Activated T-helper 17 cell treated with anti-CD3 and anti-CD28 coated beads, Interleukin-2, amount 50 U/mL, for 72 hours (primary cell): ENCODE results near the gene CYP2F1. TPM values are rescaled to one million over a fixed set of nuclear protein-coding genes. Genes with fewer than 3 reads are reported as not detected.

Experiments
- total RNA-seq, 2 donors: library from RNA; stranded (reverse); gene quantifications; one replicate each; pipeline ENCODE4 v1.2.3, GENCODE V29; 2022

CYP2F1 gene
- total RNA-seq, 2 donors from 2014 or later, result 0.28 TPM; not detected in 1

Other genes with a start within 250 kb of the CYP2F1 start
- gene CYP2A7, start 232.2 kb upstream of the CYP2F1 start, total RNA-seq, result not detected
- gene CYP2B6, start 123.2 kb upstream of the CYP2F1 start, total RNA-seq, result not detected
- not detected for gene CYP2A13, start 26.0 kb upstream of the CYP2F1 start, total RNA-seq
- under 1 TPM in 1 of 2 donors, not detected in 1; 0.13 TPM for gene CYP2S1, start 78.8 kb downstream of the CYP2F1 start, total RNA-seq
- gene AXL, start 104.8 kb downstream of the CYP2F1 start, total RNA-seq, result 1 to 10 TPM in 1 of 2 donors, under 1 TPM in 1; 0.04 to 2.3 TPM
- 100 to 1,000 TPM; 324 to 357 TPM for gene HNRNPUL1, start 149.9 kb downstream of the CYP2F1 start, total RNA-seq
- gene CCDC97, start 195.7 kb downstream of the CYP2F1 start, total RNA-seq, result 10 to 100 TPM; 35.1 to 40.9 TPM
- gene TGFB1, start 239.5 kb downstream of the CYP2F1 start, total RNA-seq, result 100 to 1,000 TPM; 107 to 158 TPM
- gene B9D2, start 249.7 kb downstream of the CYP2F1 start, total RNA-seq, result 1 to 10 TPM; 6.7 to 9.5 TPM